Keratinocyte (primary cell): Measurements from ENCODE around the gene BCO1. TPM values are rescaled to one million over a fixed set of nuclear protein-coding genes. Genes with fewer than 3 reads are reported as not detected.

Experiments used
- DNase-seq: peaks from one replicate; pipeline ENCODE4 v3.0.0-alpha.2; 2011; ENCODE audit warnings: low read depth, missing footprints, low spot score
- FAIRE-seq: peaks from 2 replicates; lab custom pipeline; 2011; peaks lifted over from hg19 to GRCh38; lab: Jason Lieb, UNC
- H2AFZ ChIP-seq: 2 replicates; pipeline ENCODE4 v1.6.0; 2012; ENCODE audit warnings: low read length, control low read depth, inconsistent platforms; ENCODE audit not compliant: control insufficient read depth
- H3K27ac ChIP-seq: 2 replicates; pipeline ENCODE4 v1.5.1; 2011; ENCODE audit warnings: low read length; ENCODE audit not compliant: control insufficient read depth, insufficient read depth
- H3K27me3 ChIP-seq: 3 replicates; pipeline ENCODE4 v1.6.0; 2011; ENCODE audit warnings: low read length; ENCODE audit not compliant: control insufficient read depth, insufficient read depth; ENCODE audit errors: extremely low read depth
- H3K36me3 ChIP-seq, 2 experiments: 2 replicates in 1 of 2; 3 replicates in 1 of 2; pipeline ENCODE4 v1.5.1; 2011; ENCODE audit warnings: low read length in 2 of 2, mild to moderate bottlenecking in 1 of 2; ENCODE audit not compliant: control insufficient read depth in 2 of 2, insufficient read depth in 2 of 2; ENCODE audit errors: extremely low read depth in 1 of 2
- H3K4me1 ChIP-seq: 3 replicates; pipeline ENCODE4 v1.5.1; 2011; ENCODE audit warnings: low read length; ENCODE audit not compliant: control insufficient read depth, insufficient read depth; ENCODE audit errors: extremely low read depth
- H3K4me2 ChIP-seq: 3 replicates; pipeline ENCODE4 v1.6.0; 2011; ENCODE audit warnings: low read depth, low read length; ENCODE audit not compliant: control insufficient read depth, insufficient read depth; ENCODE audit errors: extremely low read depth
- H3K4me3 ChIP-seq, 3 experiments: fragments of 200-600 bp in 1 of 3; sonication (generic) in 1 of 3; 2 replicates in 2 of 3; 3 replicates in 1 of 3; pipeline ENCODE4 v1.5.1; 2011 to 2016; ENCODE audit warnings: low read length in 3 of 3, mild to moderate bottlenecking in 3 of 3, control low read depth in 2 of 3, inconsistent platforms in 1 of 3, low read depth in 1 of 3, mixed read lengths in 1 of 3, mixed run types in 1 of 3, moderate library complexity in 1 of 3; ENCODE audit not compliant: control insufficient read depth in 2 of 3, insufficient read depth in 2 of 3; ENCODE audit errors: extremely low read depth in 1 of 3
- H3K79me2 ChIP-seq: 2 replicates; pipeline ENCODE4 v1.6.0; 2012; ENCODE audit warnings: low read length; ENCODE audit not compliant: control insufficient read depth, insufficient read depth
- H3K9ac ChIP-seq: 3 replicates; pipeline ENCODE4 v1.6.0; 2011; ENCODE audit warnings: low read length; ENCODE audit not compliant: control insufficient read depth, insufficient read depth; ENCODE audit errors: extremely low read depth
- H3K9me1 ChIP-seq: 3 replicates; pipeline ENCODE4 v1.6.0; 2011; ENCODE audit warnings: low read length; ENCODE audit not compliant: control insufficient read depth, insufficient read depth; ENCODE audit errors: extremely low read depth
- H3K9me3 ChIP-seq: 2 replicates; pipeline ENCODE4 v1.5.1; 2012; ENCODE audit warnings: low read depth, low read length; ENCODE audit not compliant: control insufficient read depth
- H4K20me1 ChIP-seq: 3 replicates; pipeline ENCODE4 v1.6.0; 2011; ENCODE audit warnings: low read length; ENCODE audit not compliant: control insufficient read depth, insufficient read depth; ENCODE audit errors: extremely low read depth
- CTCF ChIP-seq, 3 experiments: IDR thresholded peaks in 1 of 3; conservative IDR thresholded peaks in 1 of 3; optimal IDR thresholded peaks in 1 of 3; 2 replicates in 2 of 3; 3 replicates in 1 of 3; pipeline versions ENCODE3 to v1.5.1; 2011; ENCODE audit warnings: low read length in 3 of 3, mild to moderate bottlenecking in 3 of 3, moderate library complexity in 2 of 3, control low read depth in 1 of 3, inconsistent platforms in 1 of 3; ENCODE audit not compliant: insufficient read depth in 2 of 3; ENCODE audit errors: extremely low read depth in 1 of 3
- EZH2 ChIP-seq: IDR thresholded peaks from one replicate; pipeline ENCODE4 v1.6.1; 2012; ENCODE audit warnings: inconsistent platforms, mild to moderate bottlenecking, low read length, moderate library complexity
- dilution Hi-C: fragments of 300-500 bp; cut with MboI; formaldehyde crosslinking; loops from one replicate; pipeline ENCODE4 v1.7.0; 2020; ENCODE audit warnings: low sequenced_read_pairs; ENCODE audit not compliant: extremely low pct_ligation_motif_present
- polyA plus RNA-seq, 5 experiments: library from polyadenylated mRNA; depleted of rRNA in 3 of 5; stranded (reverse) in 3 of 5; stranded (forward) in 1 of 5; unstranded in 1 of 5; fragments of >200 nt; gene quantifications; 1 replicate in 1 of 5; 2 replicates in 3 of 5; 3 replicates in 1 of 5; pipeline versions ENCODE4 v1.2.1 to v1.2.3, GENCODE V29; 2011 to 2012; ENCODE audit warnings: missing spikeins in 2 of 5, low read depth in 1 of 5, low replicate concordance in 1 of 5

BCO1 gene
- polyA plus RNA-seq, 1 donor (not counting 4 experiments of a cell fraction or from before 2014, with no cell fraction given) = 0.07 TPM

DNA sequence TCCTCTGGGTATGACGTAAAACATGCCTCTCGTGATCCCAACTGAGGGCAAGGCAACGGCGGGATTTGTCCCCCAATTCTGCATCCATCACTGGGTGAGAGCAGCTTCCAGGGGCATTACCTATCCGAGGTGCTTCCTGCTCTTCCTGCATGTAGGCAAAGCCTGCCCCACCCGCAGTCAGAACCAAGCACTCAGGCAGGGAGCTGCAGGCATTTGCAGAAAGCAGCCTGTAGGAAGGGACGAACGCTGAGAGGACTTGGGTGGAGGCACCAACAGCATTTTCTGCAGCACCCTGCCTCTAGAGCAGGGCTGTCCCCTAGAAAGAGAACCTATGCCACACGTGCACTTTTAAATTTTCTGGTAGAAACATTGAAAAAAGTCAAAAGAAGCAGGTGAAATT, 5.5 kb downstream of the BCO1 start:
- Histone ChIP-seq H3K4me1 (peaks cover 10% of the 10 kb centered on the region), H3K9me3 (no peaks in the 10 kb centered on the region), H3K27me3 (no peaks in the 10 kb centered on the region), H3K9ac (peak overlapping the region; percentile 13), H3K9me1 (no peaks in the 10 kb centered on the region), H3K27ac (no peak overlapping the region), H3K4me3 (peak overlapping the region in 2 of 3 experiments; percentile 33 to 53), H3K4me2 (peak overlapping the region; percentile 80), H3K79me2 (no peaks in the 10 kb centered on the region), H2AFZ (peak overlapping the region; percentile 89), H3K36me3 (no peaks in the 10 kb centered on the region), H4K20me1 (no peaks in the 10 kb centered on the region)
- FAIRE-seq (no peak), DNase-seq (no peak)
- TF ChIP-seq CTCF (optimal IDR thresholded peaks at IDR 0.05 in 1 of 3, IDR thresholded peaks at IDR 0.05 in 1 of 3, conservative IDR thresholded peaks at IDR 0.05 in 1 of 3; ENCODE audit: extremely low read depth in 1 of 3, insufficient read depth in 2 of 3, low read length in 3 of 3) (no peak), EZH2 (no peak)
- dilution Hi-C loops = no loop called here

- TF ChIP-seq CTCF (optimal IDR thresholded peaks at IDR 0.05 in 1 of 3, IDR thresholded peaks at IDR 0.05 in 1 of 3, conservative IDR thresholded peaks at IDR 0.05 in 1 of 3; ENCODE audit: extremely low read depth in 1 of 3, insufficient read depth in 2 of 3, low read length in 3 of 3) (no peak), EZH2 (no peak)
- H2AFZ ChIP-seq = no peak overlapping the region
Observed at GRCh38 chr16:81251871-81252270, 13.4 kb downstream of the BCO1 start.

More at GRCh38 chr16:81251871-81252270, 13.4 kb downstream of the BCO1 start:
- no peak overlapping the region for H3K27ac ChIP-seq
- no peaks in the 10 kb centered on the region for H3K9me3 ChIP-seq
- no peaks in the 10 kb centered on the region for H3K9me1 ChIP-seq
- no peaks in the 10 kb centered on the region for H3K79me2 ChIP-seq
- no peak for DNase-seq
- no peak overlapping the region for H3K9ac ChIP-seq
- H3K27me3 ChIP-seq = no peaks in the 10 kb centered on the region
- no peak overlapping the region for H3K4me2 ChIP-seq
- H3K36me3 ChIP-seq = no peaks in the 10 kb centered on the region
- dilution Hi-C loops = no loop called here
- no peak overlapping the region for H3K4me3 ChIP-seq
- no peaks in the 10 kb centered on the region for H4K20me1 ChIP-seq
- no peaks in the 10 kb centered on the region for H3K4me1 ChIP-seq
- no peak for FAIRE-seq
